H9 (cell line): Measurements from ENCODE around the gene CAGE1. TPM values are rescaled to one million over a fixed set of nuclear protein-coding genes. Genes with fewer than 3 reads are reported as not detected.

ENCODE experiments used
- DNase-seq: peaks from one replicate; pipeline ENCODE4 v3.0.0-alpha.2; 2017
- H2AFZ ChIP-seq: one replicate; pipeline ENCODE4 v1.6.1; 2013; ENCODE audit warnings: mild to moderate bottlenecking, low read length, control low read depth, moderate library complexity
- H2AK5ac ChIP-seq: 2 replicates; pipeline ENCODE4 v1.6.1; 2013; ENCODE audit warnings: low read length, control low read depth, mixed read lengths; ENCODE audit not compliant: insufficient read length
- H2BK120ac ChIP-seq: one replicate; pipeline ENCODE4 v1.6.1; 2013; ENCODE audit warnings: low read depth, mild to moderate bottlenecking, low read length, control low read depth, inconsistent platforms; ENCODE audit not compliant: poor library complexity, severe bottlenecking
- H2BK12ac ChIP-seq: 2 replicates; pipeline ENCODE4 v1.6.1; 2013; ENCODE audit warnings: low read length, control low read depth, mixed read lengths, low read depth; ENCODE audit not compliant: insufficient read length
- H2BK15ac ChIP-seq: 2 replicates; pipeline ENCODE4 v1.6.1; 2013; ENCODE audit warnings: low read depth, low read length, control low read depth
- H2BK20ac ChIP-seq: one replicate; pipeline ENCODE4 v1.6.1; 2013; ENCODE audit warnings: low read depth, mild to moderate bottlenecking, low read length, control low read depth, inconsistent platforms; ENCODE audit not compliant: poor library complexity, severe bottlenecking
- H2BK5ac ChIP-seq: 2 replicates; pipeline ENCODE4 v1.6.1; 2013; ENCODE audit warnings: low read length, control low read depth, mixed read lengths; ENCODE audit not compliant: insufficient read length
- H3K14ac ChIP-seq: 2 replicates; pipeline ENCODE4 v1.6.1; 2013; ENCODE audit warnings: low read length, control low read depth; ENCODE audit not compliant: insufficient read depth
- H3K18ac ChIP-seq: 2 replicates; pipeline ENCODE4 v1.6.1; 2013; ENCODE audit warnings: low read depth, mild to moderate bottlenecking, mixed read lengths, low read length, control low read depth; ENCODE audit not compliant: insufficient read length
- H3K23ac ChIP-seq: 2 replicates; pipeline ENCODE4 v1.6.1; 2013; ENCODE audit warnings: low read length, control low read depth, mixed read lengths, low read depth; ENCODE audit not compliant: insufficient read length
- H3K23me2 ChIP-seq: 2 replicates; pipeline ENCODE4 v1.6.1; 2013; ENCODE audit warnings: low read depth, mild to moderate bottlenecking, mixed read lengths, low read length, control low read depth; ENCODE audit not compliant: insufficient read length, poor library complexity, severe bottlenecking
- H3K27ac ChIP-seq: 2 replicates; pipeline ENCODE4 v1.5.1; 2013; ENCODE audit warnings: low read length, control low read depth, mixed read lengths, low read depth; ENCODE audit not compliant: insufficient read length
- H3K27me3 ChIP-seq: 2 replicates; pipeline ENCODE4 v1.6.1; 2013; ENCODE audit warnings: low read length, control low read depth, inconsistent platforms; ENCODE audit not compliant: insufficient read depth
- H3K4ac ChIP-seq: 2 replicates; pipeline ENCODE4 v1.6.1; 2013; ENCODE audit warnings: low read depth, mild to moderate bottlenecking, control low read depth, inconsistent platforms, low read length, moderate library complexity
- H3K4me1 ChIP-seq: 2 replicates; pipeline ENCODE4 v1.6.1; 2013; ENCODE audit warnings: low read length, control low read depth, inconsistent platforms; ENCODE audit not compliant: insufficient read depth
- H3K4me2 ChIP-seq: 2 replicates; pipeline ENCODE4 v1.6.1; 2013; ENCODE audit warnings: low read length, control low read depth, mixed read lengths; ENCODE audit not compliant: insufficient read length, insufficient read depth
- H3K56ac ChIP-seq: 2 replicates; pipeline ENCODE4 v1.6.1; 2013; ENCODE audit warnings: low read depth, mild to moderate bottlenecking, mixed read lengths, low read length, control low read depth; ENCODE audit not compliant: insufficient read length
- H3K79me1 ChIP-seq: 2 replicates; pipeline ENCODE4 v1.6.1; 2013; ENCODE audit warnings: low read depth, mild to moderate bottlenecking, moderate library complexity, low read length, control low read depth, inconsistent platforms; ENCODE audit not compliant: insufficient read depth, poor library complexity, severe bottlenecking
- H3K79me2 ChIP-seq: 2 replicates; pipeline ENCODE4 v1.6.1; 2013; ENCODE audit warnings: low read length, control low read depth, inconsistent platforms; ENCODE audit not compliant: insufficient read depth
- H3K9ac ChIP-seq: 2 replicates; pipeline ENCODE4 v1.6.1; 2013; ENCODE audit warnings: low read length, control low read depth, mixed read lengths; ENCODE audit not compliant: insufficient read length; ENCODE audit errors: extremely low read depth
- H3K9me3 ChIP-seq: one replicate; pipeline ENCODE4 v1.6.1; 2013; ENCODE audit warnings: low read depth, low read length, inconsistent platforms; ENCODE audit not compliant: control insufficient read depth
- H3T11ph ChIP-seq: one replicate; pipeline ENCODE4 v1.6.1; 2013; ENCODE audit warnings: mild to moderate bottlenecking, low read length, control low read depth, inconsistent platforms
- H4K20me1 ChIP-seq: one replicate; pipeline ENCODE4 v1.6.1; 2013; ENCODE audit not compliant: control insufficient read depth, insufficient read length, insufficient read depth
- H4K5ac ChIP-seq: 2 replicates; pipeline ENCODE4 v1.6.1; 2013; ENCODE audit warnings: low read depth, mild to moderate bottlenecking, mixed read lengths, low read length, control low read depth; ENCODE audit not compliant: insufficient read length
- H4K8ac ChIP-seq: replicated peaks from 2 replicates; pipeline ENCODE4 v1.6.1; 2013; ENCODE audit warnings: low read length, control low read depth, mixed read lengths, low read depth; ENCODE audit not compliant: insufficient read length
- H4K91ac ChIP-seq: 2 replicates; pipeline ENCODE4 v1.6.1; 2013; ENCODE audit warnings: low read depth, mild to moderate bottlenecking, moderate library complexity, mixed read lengths, low read length, control low read depth; ENCODE audit not compliant: insufficient read length
- H3K27ac Mint-ChIP-seq, 3 experiments: 2 replicates in 2 of 3; 3 replicates in 1 of 3; pipeline ENCODE4 v1.8.0; 2020 to 2021; ENCODE audit warnings: mixed read lengths in 3 of 3, mild to moderate bottlenecking in 1 of 3, moderate library complexity in 1 of 3
- H3K27me3 Mint-ChIP-seq: 2 replicates; pipeline ENCODE4 v1.8.0; 2021; ENCODE audit warnings: low read depth, mild to moderate bottlenecking, moderate library complexity, mixed read lengths
- H3K36me3 Mint-ChIP-seq, 3 experiments: 2 replicates in 2 of 3; 3 replicates in 1 of 3; pipeline ENCODE4 v1.8.0; 2020 to 2021; ENCODE audit warnings: low read depth in 3 of 3, mixed read lengths in 3 of 3; ENCODE audit not compliant: insufficient read depth in 1 of 3
- H3K4me1 Mint-ChIP-seq, 2 experiments: 2 replicates each; pipeline ENCODE4 v1.8.0; 2020; ENCODE audit warnings: mixed read lengths in 2 of 2
- H3K4me3 Mint-ChIP-seq, 2 experiments: 2 replicates in 1 of 2; 3 replicates in 1 of 2; pipeline ENCODE4 v1.8.0; 2020 to 2021; ENCODE audit warnings: mild to moderate bottlenecking in 2 of 2, mixed read lengths in 2 of 2, moderate library complexity in 1 of 2
- H3K9me3 Mint-ChIP-seq, 2 experiments: 2 replicates in 1 of 2; 3 replicates in 1 of 2; pipeline ENCODE4 v1.8.0; 2020; ENCODE audit warnings: mild to moderate bottlenecking in 2 of 2, mixed read lengths in 2 of 2, moderate library complexity in 1 of 2
- CTCF ChIP-seq: fragments of 200-600 bp; sonication (generic); conservative IDR thresholded peaks from 3 replicates; pipeline ENCODE4 v1.8.0; 2021; ENCODE audit warnings: antibody characterized with exemption, mild to moderate bottlenecking
- WGBS: extraction: QIAGEN DNeasy Blood & Tissue Kit; methylation state at CpG from one replicate; pipeline ENCODE4 v1.1.7; 2013; ENCODE audit warnings: missing lambda C conversion rate, low lambda C conversion rate, mixed read lengths; ENCODE audit not compliant: insufficient read length; ENCODE audit errors: extremely low coverage; 5-methylcytosine and 5-hydroxymethylcytosine counted together
- total RNA-seq: library from RNA; stranded (reverse); gene quantifications from 2 replicates; pipeline ENCODE4 v1.2.1, GENCODE V29; 2021

CAGE1 gene
- total RNA-seq, 1 experiment from 2014 or later, result 0.28 TPM

GRCh38 chr6:7332090-7332745 lies 57.3 kb downstream of the CAGE1 start:
- Histone ChIP-seq H3K9me3 (no peaks in the 10 kb centered on the region), H4K91ac (no peak overlapping the region), H2BK15ac (no peak overlapping the region), H3K56ac (no peak overlapping the region), H3K18ac (no peak overlapping the region), H2BK20ac (no peak overlapping the region), H3K27me3 (no peaks in the 10 kb centered on the region), H3K27ac (no peak overlapping the region), H2BK5ac (no peak overlapping the region), H3K23ac (no peak overlapping the region), H4K20me1 (no peaks in the 10 kb centered on the region), H3K4ac (no peak overlapping the region), H4K5ac (no peak overlapping the region), H3K14ac (no peak overlapping the region), H4K8ac (no peak overlapping the region), H3K79me1 (no peaks in the 10 kb centered on the region), H3K4me1 (no peaks in the 10 kb centered on the region), H3T11ph (no peak overlapping the region), H3K79me2 (no peaks in the 10 kb centered on the region), H2AFZ (no peak overlapping the region), H2BK12ac (no peak overlapping the region), H3K4me2 (no peak overlapping the region), H2BK120ac (no peak overlapping the region), H3K9ac (no peak overlapping the region), H3K23me2 (no peaks in the 10 kb centered on the region), H2AK5ac (no peak overlapping the region)
- H3K9me3 Mint-ChIP-seq, result no peaks in the 10 kb centered on the region
- TF ChIP-seq CTCF, result no peak
- peaks cover 0 to 2% of the 10 kb centered on the region in 2 experiments; a peak in 1 of 4 replicates for H3K4me1 Mint-ChIP-seq
- no peaks in the 10 kb centered on the region for H3K27me3 Mint-ChIP-seq
- H3K4me3 Mint-ChIP-seq, result no peak overlapping the region
- DNase-seq, result no peak
- no peak overlapping the region for H3K27ac Mint-ChIP-seq
- no peaks in the 10 kb centered on the region for H3K36me3 Mint-ChIP-seq
- WGBS, result no CpG with 5 or more reads among the region's 8 CpGs
